GM03348 (cell line): Measurements from ENCODE around the gene CMTM3.
"Not testable (repeated sequence)": the region's sequence is repeated elsewhere in the genome, so short reads cannot be mapped to it uniquely, and the experiment has no call there.

Experiments
- DNase-seq: peaks from one replicate; pipeline ENCODE4 v3.0.0; 2012; ENCODE audit warnings: low spot score

Gene CMTM3

GRCh38 chr16:66610111-66610820 lies 5.8 kb downstream of the CMTM3 start:
- no peak for DNase-seq

GRCh38 chr16:66611911-66612310 lies 7.4 kb downstream of the CMTM3 start:
- DNase-seq = not testable (repeated sequence)

GRCh38 chr16:66612422-66612821 lies 7.9 kb downstream of the CMTM3 start:
- no peak for DNase-seq

- DNase-seq = no peak
Observed at GRCh38 chr16:66614161-66614802, 9.8 kb downstream of the CMTM3 start.

- no peak for DNase-seq
Observed at GRCh38 chr16:66616169-66616568, 11.7 kb downstream of the CMTM3 start.

GRCh38 chr16:66616592-66616991 lies 12.1 kb downstream of the CMTM3 start:
- DNase-seq = no peak

- DNase-seq = no peak
Observed at GRCh38 chr16:66617010-66617434, 12.5 kb downstream of the CMTM3 start.

- DNase-seq = no peak
Observed at GRCh38 chr16:66617728-66618127, 13.2 kb downstream of the CMTM3 start.

GRCh38 chr16:66618588-66619375 lies 14.3 kb downstream of the CMTM3 start:
- DNase-seq = peak; percentile 92

GRCh38 chr16:66619534-66620428 lies 15.3 kb downstream of the CMTM3 start:
- peak; percentile 69 for DNase-seq

GRCh38 chr16:66620429-66620795 lies 15.9 kb downstream of the CMTM3 start:
- no peak for DNase-seq

GRCh38 chr16:66621973-66622372 lies 17.5 kb downstream of the CMTM3 start:
- peak; percentile 56 for DNase-seq

GRCh38 chr16:66622863-66623262 lies 18.4 kb downstream of the CMTM3 start:
- DNase-seq = no peak

GRCh38 chr16:66623755-66624154 lies 19.3 kb downstream of the CMTM3 start:
- DNase-seq = no peak

- not testable (repeated sequence) for DNase-seq
Observed at GRCh38 chr16:66627611-66628378, 23.3 kb downstream of the CMTM3 start.

GRCh38 chr16:66629856-66630255 lies 25.4 kb downstream of the CMTM3 start:
- DNase-seq = no peak

- not testable (repeated sequence) for DNase-seq
Observed at GRCh38 chr16:66630561-66631260, 26.2 kb downstream of the CMTM3 start.

- not testable (repeated sequence) for DNase-seq
Observed at GRCh38 chr16:66631558-66631957, 27.1 kb downstream of the CMTM3 start.

GRCh38 chr16:66634527-66635196 lies 30.2 kb downstream of the CMTM3 start:
- no peak for DNase-seq

- no peak for DNase-seq
Observed at GRCh38 chr16:66635406-66635805, 30.9 kb downstream of the CMTM3 start.
